Measurements from ENCODE around the gene PHACTR1. TPM values are rescaled to one million over a fixed set of nuclear protein-coding genes. Genes with fewer than 3 reads are reported as not detected.
A peak's percentile ranks its signal among the peaks of the same experiment; 100 is the strongest.

Gene PHACTR1
- total RNA-seq, 1 experiment from 2014 or later: 0.05 TPM

DNA sequence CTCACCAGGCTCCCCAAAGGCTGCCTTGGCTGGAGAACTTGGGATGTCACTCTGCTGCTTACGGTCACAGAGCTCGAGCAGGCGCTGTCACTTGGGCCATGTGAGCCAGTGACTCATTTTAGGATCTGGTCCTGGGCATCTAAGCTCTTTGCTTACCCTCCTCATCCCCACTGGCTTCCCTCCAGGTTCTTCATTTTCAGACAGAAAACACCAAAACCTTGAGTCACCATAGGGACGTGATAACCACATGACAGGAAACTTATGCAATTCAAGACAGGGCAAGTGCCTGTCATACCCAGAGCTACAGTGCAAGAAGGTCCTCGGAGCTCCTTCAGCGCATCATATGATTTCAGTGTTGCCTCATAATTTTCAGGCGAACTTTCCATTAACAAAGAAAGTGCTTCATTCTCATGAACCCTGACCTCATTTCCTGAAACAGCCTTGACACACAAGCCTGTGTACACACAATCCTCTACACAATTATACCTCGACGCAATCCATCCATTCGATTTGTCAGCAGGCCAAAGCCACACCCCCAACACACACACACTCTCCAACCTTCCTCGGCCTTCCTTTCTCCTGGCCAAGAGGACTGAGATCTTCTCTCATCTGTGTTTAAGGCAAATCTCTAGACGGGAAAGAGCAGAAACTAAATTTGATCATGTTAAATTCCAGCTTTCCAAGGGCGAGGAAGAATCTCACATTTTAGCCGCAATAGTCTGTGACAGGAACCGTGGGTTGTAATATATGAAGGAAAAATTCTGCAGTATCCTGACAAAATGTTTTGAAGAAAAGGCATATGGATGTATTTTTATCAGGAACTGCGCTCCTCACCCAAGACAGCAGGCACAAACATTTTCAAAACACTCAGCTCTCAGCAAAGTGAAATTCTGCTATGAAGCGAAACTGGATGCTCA, 586.4 kb downstream of the PHACTR1 start:
- H3K27ac ChIP-seq (ENCODE audit: low read length): no peak overlapping the region

DNA sequence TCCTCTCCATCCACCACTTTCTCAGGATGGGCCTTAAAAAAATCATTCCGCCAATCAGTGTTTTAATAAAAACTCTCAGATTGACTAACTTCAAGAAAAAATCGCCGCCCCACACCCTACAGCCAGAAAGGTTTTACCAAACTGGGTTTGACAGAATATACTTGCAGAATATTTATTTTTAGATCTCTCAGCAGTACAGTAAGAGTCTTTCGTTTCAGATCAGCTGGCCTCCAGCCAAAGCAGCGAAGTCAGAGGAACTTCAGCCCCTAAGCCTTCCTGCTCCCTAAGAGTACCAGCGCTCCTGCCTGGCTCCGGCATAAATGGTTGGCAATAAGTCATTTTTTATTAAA, 587.1 kb downstream of the PHACTR1 start:
- H3K4me1 ChIP-seq (ENCODE audit: control insufficient read depth, insufficient read depth, low read length): no peaks in the 10 kb centered on the region
- no peak overlapping the region for H3K27ac ChIP-seq (ENCODE audit: low read length)
- ATAC-seq (no peak), DNase-seq (ENCODE audit: low read depth, low spot score) (no peak)
- intact Hi-C loops (cut with micrococcal nuclease; ENCODE audit: unreplicated experiment) (no loop called here), in situ Hi-C loops (cut with HindIII; ENCODE audit: low pct_unique_long_range_greater_than_20kb, low sequenced_read_pairs) (no loop called here)
- peaks cover 12% of the 10 kb centered on the region for H3K36me3 ChIP-seq (ENCODE audit: control insufficient read depth, insufficient read depth, low read length)
- TF ChIP-seq, protein P1, sequence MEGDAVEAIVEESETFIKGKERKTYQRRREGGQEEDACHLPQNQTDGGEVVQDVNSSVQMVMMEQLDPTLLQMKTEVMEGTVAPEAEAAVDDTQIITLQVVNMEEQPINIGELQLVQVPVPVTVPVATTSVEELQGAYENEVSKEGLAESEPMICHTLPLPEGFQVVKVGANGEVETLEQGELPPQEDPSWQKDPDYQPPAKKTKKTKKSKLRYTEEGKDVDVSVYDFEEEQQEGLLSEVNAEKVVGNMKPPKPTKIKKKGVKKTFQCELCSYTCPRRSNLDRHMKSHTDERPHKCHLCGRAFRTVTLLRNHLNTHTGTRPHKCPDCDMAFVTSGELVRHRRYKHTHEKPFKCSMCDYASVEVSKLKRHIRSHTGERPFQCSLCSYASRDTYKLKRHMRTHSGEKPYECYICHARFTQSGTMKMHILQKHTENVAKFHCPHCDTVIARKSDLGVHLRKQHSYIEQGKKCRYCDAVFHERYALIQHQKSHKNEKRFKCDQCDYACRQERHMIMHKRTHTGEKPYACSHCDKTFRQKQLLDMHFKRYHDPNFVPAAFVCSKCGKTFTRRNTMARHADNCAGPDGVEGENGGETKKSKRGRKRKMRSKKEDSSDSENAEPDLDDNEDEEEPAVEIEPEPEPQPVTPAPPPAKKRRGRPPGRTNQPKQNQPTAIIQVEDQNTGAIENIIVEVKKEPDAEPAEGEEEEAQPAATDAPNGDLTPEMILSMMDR (IDR thresholded peaks at IDR 0.05): no peak
- TF ChIP-seq, protein P2, sequence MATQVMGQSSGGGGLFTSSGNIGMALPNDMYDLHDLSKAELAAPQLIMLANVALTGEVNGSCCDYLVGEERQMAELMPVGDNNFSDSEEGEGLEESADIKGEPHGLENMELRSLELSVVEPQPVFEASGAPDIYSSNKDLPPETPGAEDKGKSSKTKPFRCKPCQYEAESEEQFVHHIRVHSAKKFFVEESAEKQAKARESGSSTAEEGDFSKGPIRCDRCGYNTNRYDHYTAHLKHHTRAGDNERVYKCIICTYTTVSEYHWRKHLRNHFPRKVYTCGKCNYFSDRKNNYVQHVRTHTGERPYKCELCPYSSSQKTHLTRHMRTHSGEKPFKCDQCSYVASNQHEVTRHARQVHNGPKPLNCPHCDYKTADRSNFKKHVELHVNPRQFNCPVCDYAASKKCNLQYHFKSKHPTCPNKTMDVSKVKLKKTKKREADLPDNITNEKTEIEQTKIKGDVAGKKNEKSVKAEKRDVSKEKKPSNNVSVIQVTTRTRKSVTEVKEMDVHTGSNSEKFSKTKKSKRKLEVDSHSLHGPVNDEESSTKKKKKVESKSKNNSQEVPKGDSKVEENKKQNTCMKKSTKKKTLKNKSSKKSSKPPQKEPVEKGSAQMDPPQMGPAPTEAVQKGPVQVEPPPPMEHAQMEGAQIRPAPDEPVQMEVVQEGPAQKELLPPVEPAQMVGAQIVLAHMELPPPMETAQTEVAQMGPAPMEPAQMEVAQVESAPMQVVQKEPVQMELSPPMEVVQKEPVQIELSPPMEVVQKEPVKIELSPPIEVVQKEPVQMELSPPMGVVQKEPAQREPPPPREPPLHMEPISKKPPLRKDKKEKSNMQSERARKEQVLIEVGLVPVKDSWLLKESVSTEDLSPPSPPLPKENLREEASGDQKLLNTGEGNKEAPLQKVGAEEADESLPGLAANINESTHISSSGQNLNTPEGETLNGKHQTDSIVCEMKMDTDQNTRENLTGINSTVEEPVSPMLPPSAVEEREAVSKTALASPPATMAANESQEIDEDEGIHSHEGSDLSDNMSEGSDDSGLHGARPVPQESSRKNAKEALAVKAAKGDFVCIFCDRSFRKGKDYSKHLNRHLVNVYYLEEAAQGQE (IDR thresholded peaks at IDR 0.05; ENCODE audit: insufficient read depth in 1 of 2, low read depth in 2 of 2, low read length in 1 of 2): no peak
- H3K4me3 ChIP-seq (ENCODE audit: low read depth in 2 of 2, low read length in 2 of 2): no peak overlapping the region
- CTCF ChIA-PET: no interaction called here
- no peaks in the 10 kb centered on the region for H3K27me3 ChIP-seq (ENCODE audit: control insufficient read depth, insufficient read depth, low read length)
- H3K9me3 ChIP-seq (ENCODE audit: control insufficient read depth, insufficient read depth, low read depth, low read length): no peaks in the 10 kb centered on the region
- POLR2A ChIA-PET: no interaction called here
- no TSS peak for BruUV-seq (replicated peaks)

More for the DNA sequence above, 586.4 kb downstream of the PHACTR1 start:
- DNase-seq (ENCODE audit: low read depth, low spot score) (peak; percentile 52), ATAC-seq (no peak)
- Histone ChIP-seq H3K4me3 (ENCODE audit: low read depth in 2 of 2, low read length in 2 of 2) (no peak overlapping the region), H3K9me3 (ENCODE audit: control insufficient read depth, insufficient read depth, low read depth, low read length) (no peaks in the 10 kb centered on the region), H3K27me3 (ENCODE audit: control insufficient read depth, insufficient read depth, low read length) (no peaks in the 10 kb centered on the region), H3K36me3 (ENCODE audit: control insufficient read depth, insufficient read depth, low read length) (peaks cover 12% of the 10 kb centered on the region), H3K4me1 (ENCODE audit: control insufficient read depth, insufficient read depth, low read length) (no peaks in the 10 kb centered on the region)
- ChIA-PET POLR2A (no interaction called here), CTCF (no interaction called here)
- no TSS peak for BruUV-seq (replicated peaks)
- no peak for TF ChIP-seq POLR2AphosphoS5 (IDR thresholded peaks at IDR 0.05; ENCODE audit: low read depth, low read length)
- no peak for TF ChIP-seq SIN3A (IDR thresholded peaks at IDR 0.05; ENCODE audit: borderline replicate concordance, insufficient read depth, low read depth, low read length)
- TF ChIP-seq, protein P1 (IDR thresholded peaks at IDR 0.05): no peak
- no peak for TF ChIP-seq TCF7L2 (IDR thresholded peaks at IDR 0.05; ENCODE audit: low read depth, low read length)
- TF ChIP-seq, protein P2 (IDR thresholded peaks at IDR 0.05; ENCODE audit: insufficient read depth in 1 of 2, low read depth in 2 of 2, low read length in 1 of 2): no peak
- intact Hi-C loops (cut with micrococcal nuclease; ENCODE audit: unreplicated experiment): no loop called here
- in situ Hi-C loops (cut with HindIII; ENCODE audit: low pct_unique_long_range_greater_than_20kb, low sequenced_read_pairs): no loop called here
